ENCODE measurements around the gene TMEM139. TPM values are rescaled to one million over a fixed set of nuclear protein-coding genes. Genes with fewer than 3 reads are reported as not detected.

The TMEM139 gene
- total RNA-seq, 1 experiment from 2014 or later, result 0.85 TPM

DNA sequence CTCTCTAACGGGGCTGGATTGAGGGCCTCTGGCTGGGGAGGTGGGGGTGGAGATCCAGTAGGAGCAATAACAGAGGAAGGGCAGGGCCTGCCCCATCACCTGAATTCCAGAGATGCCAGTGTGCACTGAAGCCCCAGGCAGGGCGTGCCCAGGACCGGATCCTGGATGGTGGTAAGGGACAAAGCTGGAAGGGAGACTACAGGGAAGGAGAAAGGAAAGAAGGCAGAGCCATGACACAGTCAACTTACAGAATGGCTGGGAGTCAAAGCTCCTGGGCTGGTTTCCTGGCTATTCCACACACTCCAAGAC lies 666 bp downstream of the TMEM139 start:
- peak overlapping the region; percentile 61 for H3K4me2 ChIP-seq (ENCODE audit: insufficient read depth, insufficient read length, low read length)
- no peak overlapping the region for H4K5ac ChIP-seq (ENCODE audit: insufficient read length, low read depth, low read length)
- no peaks in the 10 kb centered on the region for H4K20me1 ChIP-seq (ENCODE audit: control insufficient read depth, insufficient read depth, insufficient read length)
- no CpG with 5 or more reads among the region's 3 CpGs for WGBS (ENCODE audit: extremely low coverage, insufficient read length, low lambda C conversion rate)
- no peaks in the 10 kb centered on the region for H3K79me1 ChIP-seq (ENCODE audit: insufficient read depth, low read depth, low read length, poor library complexity, severe bottlenecking)
- Mint-ChIP-seq H3K4me3 (peak overlapping the region; percentile 46 to 68; a peak in 4 of 5 replicates), H3K27me3 (ENCODE audit: low read depth) (peaks cover 44% of the 10 kb centered on the region), H3K36me3 (ENCODE audit: insufficient read depth in 1 of 3, low read depth in 3 of 3) (peaks cover 16 to 24% (median 17%) of the 10 kb centered on the region in 3 experiments), H3K4me1 (peaks cover 39 to 45% of the 10 kb centered on the region in 2 experiments), H3K9me3 (peaks cover 12 to 14% of the 10 kb centered on the region in 2 experiments), H3K27ac (no peak overlapping the region)
- TF ChIP-seq, protein P1, sequence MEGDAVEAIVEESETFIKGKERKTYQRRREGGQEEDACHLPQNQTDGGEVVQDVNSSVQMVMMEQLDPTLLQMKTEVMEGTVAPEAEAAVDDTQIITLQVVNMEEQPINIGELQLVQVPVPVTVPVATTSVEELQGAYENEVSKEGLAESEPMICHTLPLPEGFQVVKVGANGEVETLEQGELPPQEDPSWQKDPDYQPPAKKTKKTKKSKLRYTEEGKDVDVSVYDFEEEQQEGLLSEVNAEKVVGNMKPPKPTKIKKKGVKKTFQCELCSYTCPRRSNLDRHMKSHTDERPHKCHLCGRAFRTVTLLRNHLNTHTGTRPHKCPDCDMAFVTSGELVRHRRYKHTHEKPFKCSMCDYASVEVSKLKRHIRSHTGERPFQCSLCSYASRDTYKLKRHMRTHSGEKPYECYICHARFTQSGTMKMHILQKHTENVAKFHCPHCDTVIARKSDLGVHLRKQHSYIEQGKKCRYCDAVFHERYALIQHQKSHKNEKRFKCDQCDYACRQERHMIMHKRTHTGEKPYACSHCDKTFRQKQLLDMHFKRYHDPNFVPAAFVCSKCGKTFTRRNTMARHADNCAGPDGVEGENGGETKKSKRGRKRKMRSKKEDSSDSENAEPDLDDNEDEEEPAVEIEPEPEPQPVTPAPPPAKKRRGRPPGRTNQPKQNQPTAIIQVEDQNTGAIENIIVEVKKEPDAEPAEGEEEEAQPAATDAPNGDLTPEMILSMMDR (conservative IDR thresholded peaks at IDR 0.05), result no peak
- no peak overlapping the region for H3K56ac ChIP-seq (ENCODE audit: insufficient read length, low read depth, low read length)
- no peak overlapping the region for H2BK5ac ChIP-seq (ENCODE audit: insufficient read length, low read length)
- H2BK120ac ChIP-seq (ENCODE audit: low read depth, low read length, poor library complexity, severe bottlenecking), result no peak overlapping the region
- H3K9me3 ChIP-seq (ENCODE audit: control insufficient read depth, low read depth, low read length), result peaks cover 10% of the 10 kb centered on the region
- no peak overlapping the region for H3T11ph ChIP-seq (ENCODE audit: low read length)
- H3K18ac ChIP-seq (ENCODE audit: insufficient read length, low read depth, low read length), result no peak overlapping the region
- DNase-seq, result peak; percentile 48
- H3K27me3 ChIP-seq (ENCODE audit: insufficient read depth, low read length), result peaks cover 10% of the 10 kb centered on the region; the same call in 1 of the 2 replicates
- no peak overlapping the region for H4K91ac ChIP-seq (ENCODE audit: insufficient read length, low read depth, low read length)
- H4K8ac ChIP-seq (replicated peaks; ENCODE audit: insufficient read length, low read depth, low read length), result no peak overlapping the region
- H2AFZ ChIP-seq (ENCODE audit: low read length), result no peak overlapping the region
- H2BK15ac ChIP-seq (ENCODE audit: low read depth, low read length), result no peak overlapping the region
- H3K4me1 ChIP-seq (ENCODE audit: insufficient read depth, low read length), result peaks cover 9% of the 10 kb centered on the region; the same call in 1 of the 2 replicates
- H2BK20ac ChIP-seq (ENCODE audit: low read depth, low read length, poor library complexity, severe bottlenecking), result no peak overlapping the region
- peaks cover 10% of the 10 kb centered on the region for H3K23me2 ChIP-seq (ENCODE audit: insufficient read length, low read depth, low read length, poor library complexity, severe bottlenecking)
- H3K4ac ChIP-seq (ENCODE audit: low read depth, low read length), result no peak overlapping the region
- H3K79me2 ChIP-seq (ENCODE audit: insufficient read depth, low read length), result peaks cover 12% of the 10 kb centered on the region; the same call in 1 of the 2 replicates
- H3K27ac ChIP-seq (ENCODE audit: insufficient read length, low read depth, low read length), result no peak overlapping the region
- no peak overlapping the region for H2BK12ac ChIP-seq (ENCODE audit: insufficient read length, low read depth, low read length)
- no peak overlapping the region for H3K14ac ChIP-seq (ENCODE audit: insufficient read depth, low read length)
- no peak overlapping the region for H2AK5ac ChIP-seq (ENCODE audit: insufficient read length, low read length)
- H3K9ac ChIP-seq (ENCODE audit: extremely low read depth, insufficient read length, low read length), result no peak overlapping the region
- no peak overlapping the region for H3K23ac ChIP-seq (ENCODE audit: insufficient read length, low read depth, low read length)
